H9 (cell line): ENCODE measurements around the gene IRF2BP1. TPM values are rescaled to one million over a fixed set of nuclear protein-coding genes. Genes with fewer than 3 reads are reported as not detected.

Source experiments
- DNase-seq: peaks from one replicate; pipeline ENCODE4 v3.0.0-alpha.2; 2017
- H2AFZ ChIP-seq: one replicate; pipeline ENCODE4 v1.6.1; 2013; ENCODE audit warnings: mild to moderate bottlenecking, low read length, control low read depth, moderate library complexity
- H2AK5ac ChIP-seq: 2 replicates; pipeline ENCODE4 v1.6.1; 2013; ENCODE audit warnings: low read length, control low read depth, mixed read lengths; ENCODE audit not compliant: insufficient read length
- H2BK120ac ChIP-seq: one replicate; pipeline ENCODE4 v1.6.1; 2013; ENCODE audit warnings: low read depth, mild to moderate bottlenecking, low read length, control low read depth, inconsistent platforms; ENCODE audit not compliant: poor library complexity, severe bottlenecking
- H2BK12ac ChIP-seq: 2 replicates; pipeline ENCODE4 v1.6.1; 2013; ENCODE audit warnings: low read length, control low read depth, mixed read lengths, low read depth; ENCODE audit not compliant: insufficient read length
- H2BK15ac ChIP-seq: 2 replicates; pipeline ENCODE4 v1.6.1; 2013; ENCODE audit warnings: low read depth, low read length, control low read depth
- H2BK20ac ChIP-seq: one replicate; pipeline ENCODE4 v1.6.1; 2013; ENCODE audit warnings: low read depth, mild to moderate bottlenecking, low read length, control low read depth, inconsistent platforms; ENCODE audit not compliant: poor library complexity, severe bottlenecking
- H2BK5ac ChIP-seq: 2 replicates; pipeline ENCODE4 v1.6.1; 2013; ENCODE audit warnings: low read length, control low read depth, mixed read lengths; ENCODE audit not compliant: insufficient read length
- H3K14ac ChIP-seq: 2 replicates; pipeline ENCODE4 v1.6.1; 2013; ENCODE audit warnings: low read length, control low read depth; ENCODE audit not compliant: insufficient read depth
- H3K18ac ChIP-seq: 2 replicates; pipeline ENCODE4 v1.6.1; 2013; ENCODE audit warnings: low read depth, mild to moderate bottlenecking, mixed read lengths, low read length, control low read depth; ENCODE audit not compliant: insufficient read length
- H3K23ac ChIP-seq: 2 replicates; pipeline ENCODE4 v1.6.1; 2013; ENCODE audit warnings: low read length, control low read depth, mixed read lengths, low read depth; ENCODE audit not compliant: insufficient read length
- H3K23me2 ChIP-seq: 2 replicates; pipeline ENCODE4 v1.6.1; 2013; ENCODE audit warnings: low read depth, mild to moderate bottlenecking, mixed read lengths, low read length, control low read depth; ENCODE audit not compliant: insufficient read length, poor library complexity, severe bottlenecking
- H3K27ac ChIP-seq: 2 replicates; pipeline ENCODE4 v1.5.1; 2013; ENCODE audit warnings: low read length, control low read depth, mixed read lengths, low read depth; ENCODE audit not compliant: insufficient read length
- H3K27me3 ChIP-seq: 2 replicates; pipeline ENCODE4 v1.6.1; 2013; ENCODE audit warnings: low read length, control low read depth, inconsistent platforms; ENCODE audit not compliant: insufficient read depth
- H3K4ac ChIP-seq: 2 replicates; pipeline ENCODE4 v1.6.1; 2013; ENCODE audit warnings: low read depth, mild to moderate bottlenecking, control low read depth, inconsistent platforms, low read length, moderate library complexity
- H3K4me1 ChIP-seq: 2 replicates; pipeline ENCODE4 v1.6.1; 2013; ENCODE audit warnings: low read length, control low read depth, inconsistent platforms; ENCODE audit not compliant: insufficient read depth
- H3K4me2 ChIP-seq: 2 replicates; pipeline ENCODE4 v1.6.1; 2013; ENCODE audit warnings: low read length, control low read depth, mixed read lengths; ENCODE audit not compliant: insufficient read length, insufficient read depth
- H3K56ac ChIP-seq: 2 replicates; pipeline ENCODE4 v1.6.1; 2013; ENCODE audit warnings: low read depth, mild to moderate bottlenecking, mixed read lengths, low read length, control low read depth; ENCODE audit not compliant: insufficient read length
- H3K79me1 ChIP-seq: 2 replicates; pipeline ENCODE4 v1.6.1; 2013; ENCODE audit warnings: low read depth, mild to moderate bottlenecking, moderate library complexity, low read length, control low read depth, inconsistent platforms; ENCODE audit not compliant: insufficient read depth, poor library complexity, severe bottlenecking
- H3K79me2 ChIP-seq: 2 replicates; pipeline ENCODE4 v1.6.1; 2013; ENCODE audit warnings: low read length, control low read depth, inconsistent platforms; ENCODE audit not compliant: insufficient read depth
- H3K9ac ChIP-seq: 2 replicates; pipeline ENCODE4 v1.6.1; 2013; ENCODE audit warnings: low read length, control low read depth, mixed read lengths; ENCODE audit not compliant: insufficient read length; ENCODE audit errors: extremely low read depth
- H3K9me3 ChIP-seq: one replicate; pipeline ENCODE4 v1.6.1; 2013; ENCODE audit warnings: low read depth, low read length, inconsistent platforms; ENCODE audit not compliant: control insufficient read depth
- H3T11ph ChIP-seq: one replicate; pipeline ENCODE4 v1.6.1; 2013; ENCODE audit warnings: mild to moderate bottlenecking, low read length, control low read depth, inconsistent platforms
- H4K20me1 ChIP-seq: one replicate; pipeline ENCODE4 v1.6.1; 2013; ENCODE audit not compliant: control insufficient read depth, insufficient read length, insufficient read depth
- H4K5ac ChIP-seq: 2 replicates; pipeline ENCODE4 v1.6.1; 2013; ENCODE audit warnings: low read depth, mild to moderate bottlenecking, mixed read lengths, low read length, control low read depth; ENCODE audit not compliant: insufficient read length
- H4K8ac ChIP-seq: replicated peaks from 2 replicates; pipeline ENCODE4 v1.6.1; 2013; ENCODE audit warnings: low read length, control low read depth, mixed read lengths, low read depth; ENCODE audit not compliant: insufficient read length
- H4K91ac ChIP-seq: 2 replicates; pipeline ENCODE4 v1.6.1; 2013; ENCODE audit warnings: low read depth, mild to moderate bottlenecking, moderate library complexity, mixed read lengths, low read length, control low read depth; ENCODE audit not compliant: insufficient read length
- H3K27ac Mint-ChIP-seq, 3 experiments: 2 replicates in 2 of 3; 3 replicates in 1 of 3; pipeline ENCODE4 v1.8.0; 2020 to 2021; ENCODE audit warnings: mixed read lengths in 3 of 3, mild to moderate bottlenecking in 1 of 3, moderate library complexity in 1 of 3
- H3K27me3 Mint-ChIP-seq: 2 replicates; pipeline ENCODE4 v1.8.0; 2021; ENCODE audit warnings: low read depth, mild to moderate bottlenecking, moderate library complexity, mixed read lengths
- H3K36me3 Mint-ChIP-seq, 3 experiments: 2 replicates in 2 of 3; 3 replicates in 1 of 3; pipeline ENCODE4 v1.8.0; 2020 to 2021; ENCODE audit warnings: low read depth in 3 of 3, mixed read lengths in 3 of 3; ENCODE audit not compliant: insufficient read depth in 1 of 3
- H3K4me1 Mint-ChIP-seq, 2 experiments: 2 replicates each; pipeline ENCODE4 v1.8.0; 2020; ENCODE audit warnings: mixed read lengths in 2 of 2
- H3K4me3 Mint-ChIP-seq, 2 experiments: 2 replicates in 1 of 2; 3 replicates in 1 of 2; pipeline ENCODE4 v1.8.0; 2020 to 2021; ENCODE audit warnings: mild to moderate bottlenecking in 2 of 2, mixed read lengths in 2 of 2, moderate library complexity in 1 of 2
- H3K9me3 Mint-ChIP-seq, 2 experiments: 2 replicates in 1 of 2; 3 replicates in 1 of 2; pipeline ENCODE4 v1.8.0; 2020; ENCODE audit warnings: mild to moderate bottlenecking in 2 of 2, mixed read lengths in 2 of 2, moderate library complexity in 1 of 2
- CTCF ChIP-seq: fragments of 200-600 bp; sonication (generic); conservative IDR thresholded peaks from 3 replicates; pipeline ENCODE4 v1.8.0; 2021; ENCODE audit warnings: antibody characterized with exemption, mild to moderate bottlenecking
- WGBS: extraction: QIAGEN DNeasy Blood & Tissue Kit; methylation state at CpG from one replicate; pipeline ENCODE4 v1.1.7; 2013; ENCODE audit warnings: missing lambda C conversion rate, low lambda C conversion rate, mixed read lengths; ENCODE audit not compliant: insufficient read length; ENCODE audit errors: extremely low coverage; 5-methylcytosine and 5-hydroxymethylcytosine counted together
- total RNA-seq: library from RNA; stranded (reverse); gene quantifications from 2 replicates; pipeline ENCODE4 v1.2.1, GENCODE V29; 2021

IRF2BP1 gene
- total RNA-seq, 1 experiment from 2014 or later, result 28.2 TPM

GRCh38 chr19:45878043-45878794, 7.7 kb downstream of the IRF2BP1 start:
- no peak for DNase-seq
- Histone ChIP-seq H3K27ac (no peak overlapping the region), H2AFZ (no peak overlapping the region), H3T11ph (no peak overlapping the region), H3K14ac (no peak overlapping the region), H2BK15ac (no peak overlapping the region), H2BK5ac (no peak overlapping the region), H2AK5ac (no peak overlapping the region), H3K9ac (no peak overlapping the region), H4K91ac (no peak overlapping the region), H3K9me3 (no peaks in the 10 kb centered on the region), H2BK12ac (no peak overlapping the region), H3K23me2 (peaks cover 14% of the 10 kb centered on the region), H3K79me1 (no peaks in the 10 kb centered on the region), H3K18ac (no peak overlapping the region), H3K79me2 (no peaks in the 10 kb centered on the region), H3K27me3 (no peaks in the 10 kb centered on the region), H3K4ac (no peak overlapping the region), H4K20me1 (peaks cover 3% of the 10 kb centered on the region), H3K4me1 (peaks cover 2% of the 10 kb centered on the region; the same call in 1 of the 2 replicates), H3K56ac (no peak overlapping the region), H3K23ac (no peak overlapping the region), H3K4me2 (no peak overlapping the region), H2BK120ac (no peak overlapping the region), H4K8ac (no peak overlapping the region), H2BK20ac (no peak overlapping the region), H4K5ac (no peak overlapping the region)
- H3K9me3 Mint-ChIP-seq, result no peaks in the 10 kb centered on the region
- no peak overlapping the region; a peak in 1 of 5 replicates for H3K4me3 Mint-ChIP-seq
- peaks cover under 1 to 7% (median 2%) of the 10 kb centered on the region in 3 experiments; a peak in 5 of 7 replicates for H3K36me3 Mint-ChIP-seq
- H3K27me3 Mint-ChIP-seq, result peaks cover 4% of the 10 kb centered on the region
- peak overlapping the region in 1 of 3 experiments; percentile 23; a peak in 3 of 7 replicates for H3K27ac Mint-ChIP-seq
- no CpG with 5 or more reads among the region's 11 CpGs for WGBS
- peaks cover 44 to 57% of the 10 kb centered on the region in 2 experiments for H3K4me1 Mint-ChIP-seq
- no peak for TF ChIP-seq CTCF
